SH-SY5Y (cell line): Measurements from ENCODE around the gene PRR19.

ENCODE experiments used
- GATA2 ChIP-seq: IDR thresholded peaks from 2 replicates; pipeline ENCODE4 v1.6.1; 2011; ENCODE audit warnings: mild to moderate bottlenecking, low read depth, low read length
- GATA3 ChIP-seq: IDR thresholded peaks from 2 replicates; pipeline ENCODE4 v1.6.1; 2011; ENCODE audit warnings: low read depth, mild to moderate bottlenecking, low read length, moderate library complexity

DNA sequence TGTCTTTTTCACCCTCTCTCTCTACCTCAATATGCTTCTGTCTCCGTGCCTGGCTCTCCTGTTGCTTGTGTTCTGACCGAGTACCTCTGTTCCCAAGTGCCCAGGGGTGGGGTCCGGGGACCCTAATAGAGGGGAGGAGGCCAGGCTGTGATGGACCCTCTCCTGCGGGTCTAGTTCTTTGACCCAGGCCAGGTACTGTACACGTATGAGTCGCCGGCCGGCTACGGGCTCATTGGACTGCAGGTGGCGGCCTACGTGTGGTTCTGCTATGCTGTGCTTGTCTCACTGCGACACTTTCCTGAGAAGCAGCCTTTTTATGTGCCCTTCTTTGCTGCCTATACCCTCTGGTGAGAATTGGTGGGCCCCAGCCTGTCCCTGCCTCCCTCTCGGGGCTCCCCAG is 15.6 kb downstream of the PRR19 start:
- no peak for TF ChIP-seq GATA2
- no peak for TF ChIP-seq GATA3
